NB4 (cell line): Measurements from ENCODE around the gene SHLD1.

ENCODE experiments used
- CTCF ChIP-seq: IDR thresholded peaks from one replicate; pipeline ENCODE4 v1.5.1; 2012; ENCODE audit warnings: low read depth, low read length
- POLR2A ChIP-seq: IDR thresholded peaks from 2 replicates; pipeline ENCODE4 v1.6.1; 2011; ENCODE audit warnings: mild to moderate bottlenecking; ENCODE audit not compliant: insufficient read length; ENCODE audit errors: extremely low read depth

GRCh38 chr20:5797165-5797564, 47.0 kb downstream of the SHLD1 start:
- TF ChIP-seq CTCF, result no peak
- no peak for TF ChIP-seq POLR2A
